Left ventricle myocardium inferior (tissue), 1 donor: ENCODE results near the gene SURF4. TPM values are rescaled to one million over a fixed set of nuclear protein-coding genes. Genes with fewer than 3 reads are reported as not detected.
"Not testable (repeated sequence)": the region's sequence is repeated elsewhere in the genome, so short reads cannot be mapped to it uniquely, and the experiment has no call there.

Source experiments
- DNase-seq: peaks from one replicate; pipeline ENCODE4 v3.0.0-alpha.2; 2020
- H3K27ac ChIP-seq: fragments of 200-600 bp; replicated peaks from 2 replicates; pipeline ENCODE4 v1.8.0; 2021
- H3K27me3 ChIP-seq: fragments of 200-600 bp; 2 replicates; pipeline ENCODE4 v1.8.0; 2021; ENCODE audit warnings: low read depth
- H3K36me3 ChIP-seq: fragments of 200-600 bp; 2 replicates; pipeline ENCODE4 v1.8.0; 2021
- H3K4me1 ChIP-seq: fragments of 200-600 bp; 2 replicates; pipeline ENCODE4 v1.8.0; 2021
- H3K4me3 ChIP-seq: fragments of 200-600 bp; 2 replicates; pipeline ENCODE4 v1.8.0; 2021; ENCODE audit warnings: mild to moderate bottlenecking, moderate library complexity
- H3K9me3 ChIP-seq: fragments of 200-600 bp; replicated peaks from 2 replicates; pipeline ENCODE4 v1.8.0; 2021
- intact Hi-C: fragments of 100-400 bp; cut with micrococcal nuclease; formaldehyde crosslinking; loops from one replicate; pipeline ENCODE4 v1.11.0; 2022
- total RNA-seq: library from RNA; stranded (reverse); fragmentation: NEBNext Ultra II Directional; extraction: Animal tissue kit (Norgen Biotek cat#: 25700); gene quantifications from one replicate; pipeline ENCODE4 v1.2.1, GENCODE V29; 2021
- TF ChIP-seq, protein P1 (sequence below): fragments of 200-600 bp; IDR thresholded peaks from 2 replicates; pipeline ENCODE4 v1.8.0; 2021; ENCODE audit warnings: antibody characterized with exemption, mild to moderate bottlenecking, borderline replicate concordance
- donor health status: DM: no; HTN: yes; CAD: no; lungs with severe emphysema.

The SURF4 gene
- total RNA-seq, 1 donor from 2014 or later = 61.9 TPM

DNA sequence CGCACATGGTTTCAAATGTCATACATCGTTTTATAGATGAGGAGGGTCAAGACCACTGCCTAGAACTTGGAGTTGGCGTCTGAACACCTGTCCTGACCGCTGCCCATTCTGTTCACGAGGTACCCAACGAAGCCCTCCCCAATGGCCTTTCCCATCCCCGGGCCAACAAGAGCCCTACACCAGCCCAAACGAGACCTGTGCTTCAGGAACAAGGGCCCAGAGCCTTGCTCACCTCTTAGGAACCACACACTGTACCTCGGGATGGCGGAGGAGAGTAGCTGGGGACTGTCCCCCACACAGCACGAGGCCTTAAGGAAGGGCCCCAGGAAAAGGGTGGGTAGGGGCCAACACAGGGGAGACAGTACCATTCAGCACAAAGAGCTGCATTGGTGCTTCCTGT lies 42.8 kb downstream of the SURF4 start:
- Histone ChIP-seq H3K36me3 (peaks cover 42% of the 10 kb centered on the region), H3K27ac (no peak overlapping the region), H3K27me3 (no peaks in the 10 kb centered on the region), H3K4me3 (no peak overlapping the region), H3K9me3 (no peaks in the 10 kb centered on the region), H3K4me1 (peaks cover 44% of the 10 kb centered on the region)
- TF ChIP-seq, protein P1, sequence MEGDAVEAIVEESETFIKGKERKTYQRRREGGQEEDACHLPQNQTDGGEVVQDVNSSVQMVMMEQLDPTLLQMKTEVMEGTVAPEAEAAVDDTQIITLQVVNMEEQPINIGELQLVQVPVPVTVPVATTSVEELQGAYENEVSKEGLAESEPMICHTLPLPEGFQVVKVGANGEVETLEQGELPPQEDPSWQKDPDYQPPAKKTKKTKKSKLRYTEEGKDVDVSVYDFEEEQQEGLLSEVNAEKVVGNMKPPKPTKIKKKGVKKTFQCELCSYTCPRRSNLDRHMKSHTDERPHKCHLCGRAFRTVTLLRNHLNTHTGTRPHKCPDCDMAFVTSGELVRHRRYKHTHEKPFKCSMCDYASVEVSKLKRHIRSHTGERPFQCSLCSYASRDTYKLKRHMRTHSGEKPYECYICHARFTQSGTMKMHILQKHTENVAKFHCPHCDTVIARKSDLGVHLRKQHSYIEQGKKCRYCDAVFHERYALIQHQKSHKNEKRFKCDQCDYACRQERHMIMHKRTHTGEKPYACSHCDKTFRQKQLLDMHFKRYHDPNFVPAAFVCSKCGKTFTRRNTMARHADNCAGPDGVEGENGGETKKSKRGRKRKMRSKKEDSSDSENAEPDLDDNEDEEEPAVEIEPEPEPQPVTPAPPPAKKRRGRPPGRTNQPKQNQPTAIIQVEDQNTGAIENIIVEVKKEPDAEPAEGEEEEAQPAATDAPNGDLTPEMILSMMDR = no peak
- no peak for DNase-seq
- intact Hi-C loops = no loop called here

DNA sequence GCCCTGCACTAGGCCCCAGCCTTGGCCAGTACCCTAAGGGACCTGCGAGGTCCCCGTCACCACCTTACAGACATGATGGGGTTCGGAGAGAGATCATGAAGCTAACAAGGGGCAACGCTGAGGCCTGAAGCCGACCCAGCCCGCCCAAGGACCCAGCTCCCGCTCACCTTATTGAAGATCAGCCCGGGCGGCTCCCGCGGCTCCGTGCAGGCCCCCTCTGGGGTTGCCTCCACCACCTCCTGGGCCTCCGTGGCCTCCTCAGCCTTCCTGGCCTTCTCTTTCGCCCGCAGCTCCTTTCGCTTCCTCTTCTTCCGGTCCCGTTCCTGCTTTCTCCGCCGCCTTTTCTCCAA lies 43.5 kb downstream of the SURF4 start:
- Histone ChIP-seq H3K27ac (no peak overlapping the region), H3K36me3 (peaks cover 42% of the 10 kb centered on the region), H3K4me3 (no peak overlapping the region), H3K27me3 (no peaks in the 10 kb centered on the region), H3K9me3 (no peaks in the 10 kb centered on the region), H3K4me1 (peaks cover 44% of the 10 kb centered on the region)
- TF ChIP-seq, protein P1 = no peak
- DNase-seq = no peak
- intact Hi-C loops = no loop called here

DNA sequence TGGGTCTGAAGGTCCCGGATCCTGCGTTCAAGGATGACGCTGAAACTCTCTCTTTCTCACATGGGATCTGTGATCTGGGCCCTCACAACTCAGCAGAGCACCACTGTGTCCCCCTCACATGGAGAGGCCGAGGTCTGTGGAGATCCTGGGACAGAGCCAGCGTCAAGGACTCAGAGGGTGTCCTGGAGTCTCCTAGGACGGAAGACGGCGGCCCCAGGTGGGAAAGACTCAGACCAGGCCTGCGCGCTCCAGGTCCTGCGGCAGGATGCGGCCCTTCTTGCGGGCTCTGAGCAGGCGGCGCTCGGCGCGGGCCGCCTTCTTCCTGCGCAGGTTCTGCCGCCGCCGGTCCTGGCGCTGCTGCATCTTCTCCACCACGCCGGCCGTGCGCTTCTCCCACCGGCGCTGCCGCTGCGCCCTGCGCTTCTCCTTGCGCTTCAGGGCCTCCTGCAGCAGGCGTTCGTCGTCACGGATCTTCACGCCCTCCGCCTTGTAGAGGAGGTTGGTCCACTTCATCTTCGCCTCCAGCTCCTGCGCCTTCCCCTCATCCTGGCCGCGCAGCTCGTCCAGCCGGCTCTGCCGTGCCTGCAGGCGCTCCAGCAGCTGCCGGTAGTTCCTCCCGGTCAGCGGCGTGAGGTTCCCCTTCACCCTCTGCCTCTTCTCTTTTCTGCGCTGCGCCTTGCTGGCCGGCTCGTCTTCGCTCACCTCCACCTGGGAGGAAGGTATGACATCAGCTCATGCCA lies 44.0 kb downstream of the SURF4 start:
- intact Hi-C loops = no loop called here
- peaks cover 42% of the 10 kb centered on the region for H3K36me3 ChIP-seq
- H3K4me1 ChIP-seq = peaks cover 39% of the 10 kb centered on the region
- no peak overlapping the region for H3K27ac ChIP-seq
- H3K27me3 ChIP-seq = no peaks in the 10 kb centered on the region
- TF ChIP-seq, protein P1 = no peak
- no peak for DNase-seq
- H3K9me3 ChIP-seq = no peaks in the 10 kb centered on the region
- H3K4me3 ChIP-seq = no peak overlapping the region

DNA sequence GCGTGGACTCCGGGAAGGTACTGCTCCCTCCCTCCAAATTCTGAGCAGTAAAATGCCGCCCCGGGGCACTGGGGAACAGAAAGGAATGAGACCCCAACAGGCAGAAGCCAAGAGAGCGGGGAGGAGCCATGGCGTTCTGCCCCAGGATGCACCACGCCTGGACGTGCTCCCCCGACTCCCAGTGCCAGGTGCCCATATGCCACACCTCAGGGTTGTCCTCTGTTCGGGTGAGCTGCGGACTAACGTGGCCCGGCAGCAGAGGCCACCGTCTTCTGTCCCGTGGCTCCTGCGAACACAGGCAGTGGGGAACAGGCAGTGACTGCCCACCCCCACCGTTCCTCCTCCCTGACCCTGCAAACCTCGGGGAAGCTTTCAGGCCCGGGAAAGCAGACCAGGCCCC lies 44.6 kb downstream of the SURF4 start:
- Histone ChIP-seq H3K27ac (no peak overlapping the region), H3K36me3 (peaks cover 42% of the 10 kb centered on the region), H3K4me3 (no peak overlapping the region), H3K27me3 (no peaks in the 10 kb centered on the region), H3K9me3 (no peaks in the 10 kb centered on the region), H3K4me1 (peaks cover 33% of the 10 kb centered on the region)
- intact Hi-C loops = no loop called here
- DNase-seq = no peak
- TF ChIP-seq, protein P1 = no peak

DNA sequence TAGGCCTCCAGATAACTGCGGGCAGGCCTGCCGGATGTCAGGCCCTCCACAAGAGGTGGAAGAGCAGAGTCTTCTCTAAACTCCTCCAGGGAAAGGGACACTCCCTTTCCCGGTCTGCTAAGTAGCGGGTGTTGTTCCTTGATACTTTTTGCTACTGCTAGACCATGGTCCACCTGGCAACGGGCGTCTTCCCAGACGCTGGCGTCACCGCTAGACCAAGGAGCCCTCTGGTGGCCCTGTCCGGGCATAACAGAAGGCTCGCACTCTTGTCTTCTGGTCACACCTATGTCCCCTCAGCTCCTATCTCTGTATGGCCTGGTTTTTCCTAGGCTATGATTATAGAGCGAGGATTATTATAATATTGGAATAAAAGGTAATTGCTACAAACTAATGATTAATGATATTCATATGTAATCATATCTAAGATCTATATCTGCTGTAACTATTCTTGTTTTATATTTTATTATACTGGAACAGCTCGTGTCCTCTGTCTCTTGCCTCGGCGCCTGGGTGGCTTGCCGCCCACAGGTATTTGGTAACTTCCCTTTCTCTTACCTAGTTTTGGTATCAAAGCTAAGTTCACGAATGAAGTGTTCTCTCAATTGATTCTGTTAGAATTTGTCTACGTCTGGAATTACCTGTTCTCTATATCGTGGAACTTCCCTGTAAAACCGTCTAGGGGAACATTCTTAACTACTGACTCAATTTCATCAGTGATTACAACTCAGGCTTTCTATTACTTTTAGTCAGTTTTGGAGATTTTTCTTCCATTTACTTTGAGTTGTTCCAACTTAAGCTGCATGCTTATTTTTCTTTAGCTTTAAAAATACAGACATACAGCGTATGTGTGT lies 46.3 kb downstream of the SURF4 start:
- peak; percentile 16 for DNase-seq
- TF ChIP-seq, protein P1 = peak; percentile 71
- not testable (repeated sequence) for H3K27me3 ChIP-seq, H3K27ac ChIP-seq, H3K4me3 ChIP-seq, H3K9me3 ChIP-seq
- intact Hi-C loops = loop anchor here (10.0 kb wide), 1 partner anchor 145 kb away; no protein-coding TSS in a partner anchor
- peaks cover 18% of the 10 kb centered on the region for H3K4me1 ChIP-seq
- H3K36me3 ChIP-seq = peaks cover 42% of the 10 kb centered on the region
